NCI-H2107 (cell line): ENCODE results near the gene LCMT2.

ENCODE experiments used
- DNase-seq: peaks from one replicate; lab custom pipeline; 2025; lab: John Stamatoyannopoulos, UW

Gene LCMT2, protein sequence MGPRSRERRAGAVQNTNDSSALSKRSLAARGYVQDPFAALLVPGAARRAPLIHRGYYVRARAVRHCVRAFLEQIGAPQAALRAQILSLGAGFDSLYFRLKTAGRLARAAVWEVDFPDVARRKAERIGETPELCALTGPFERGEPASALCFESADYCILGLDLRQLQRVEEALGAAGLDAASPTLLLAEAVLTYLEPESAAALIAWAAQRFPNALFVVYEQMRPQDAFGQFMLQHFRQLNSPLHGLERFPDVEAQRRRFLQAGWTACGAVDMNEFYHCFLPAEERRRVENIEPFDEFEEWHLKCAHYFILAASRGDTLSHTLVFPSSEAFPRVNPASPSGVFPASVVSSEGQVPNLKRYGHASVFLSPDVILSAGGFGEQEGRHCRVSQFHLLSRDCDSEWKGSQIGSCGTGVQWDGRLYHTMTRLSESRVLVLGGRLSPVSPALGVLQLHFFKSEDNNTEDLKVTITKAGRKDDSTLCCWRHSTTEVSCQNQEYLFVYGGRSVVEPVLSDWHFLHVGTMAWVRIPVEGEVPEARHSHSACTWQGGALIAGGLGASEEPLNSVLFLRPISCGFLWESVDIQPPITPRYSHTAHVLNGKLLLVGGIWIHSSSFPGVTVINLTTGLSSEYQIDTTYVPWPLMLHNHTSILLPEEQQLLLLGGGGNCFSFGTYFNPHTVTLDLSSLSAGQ

DNA sequence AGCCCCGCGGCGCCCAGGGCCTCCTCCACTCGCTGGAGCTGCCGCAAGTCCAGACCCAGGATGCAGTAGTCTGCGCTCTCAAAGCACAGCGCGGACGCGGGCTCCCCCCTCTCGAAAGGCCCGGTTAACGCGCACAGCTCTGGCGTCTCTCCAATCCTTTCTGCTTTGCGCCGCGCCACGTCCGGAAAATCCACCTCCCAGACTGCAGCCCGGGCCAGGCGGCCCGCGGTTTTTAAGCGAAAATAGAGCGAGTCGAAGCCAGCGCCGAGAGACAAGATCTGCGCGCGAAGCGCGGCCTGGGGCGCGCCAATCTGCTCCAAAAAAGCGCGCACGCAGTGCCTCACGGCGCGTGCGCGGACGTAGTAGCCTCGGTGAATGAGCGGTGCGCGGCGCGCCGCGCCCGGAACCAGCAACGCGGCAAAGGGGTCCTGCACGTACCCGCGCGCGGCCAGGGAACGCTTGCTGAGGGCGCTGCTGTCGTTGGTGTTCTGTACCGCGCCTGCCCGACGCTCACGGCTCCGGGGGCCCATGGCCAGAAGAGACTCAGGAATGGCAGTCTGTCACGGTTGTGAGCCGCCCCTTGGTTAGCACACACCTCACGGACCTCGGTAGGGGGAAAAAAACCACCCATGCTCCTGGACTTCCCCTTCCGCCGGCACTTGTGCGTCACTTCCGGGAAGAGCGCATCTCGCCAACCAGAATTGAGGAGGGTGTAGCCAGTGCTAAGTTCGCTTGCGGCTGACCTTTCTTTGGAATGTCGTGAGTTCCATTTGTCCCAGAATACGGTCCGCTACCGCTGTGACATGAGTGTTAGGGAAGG lies at the start of gene LCMT2:
Gene LCMT2 (minus strand): TSS at position 614 of the 820 bp plus-strand sequence. CDS start 84 bp downstream, at position 530.
- peak; percentile 60 for DNase-seq

DNA sequence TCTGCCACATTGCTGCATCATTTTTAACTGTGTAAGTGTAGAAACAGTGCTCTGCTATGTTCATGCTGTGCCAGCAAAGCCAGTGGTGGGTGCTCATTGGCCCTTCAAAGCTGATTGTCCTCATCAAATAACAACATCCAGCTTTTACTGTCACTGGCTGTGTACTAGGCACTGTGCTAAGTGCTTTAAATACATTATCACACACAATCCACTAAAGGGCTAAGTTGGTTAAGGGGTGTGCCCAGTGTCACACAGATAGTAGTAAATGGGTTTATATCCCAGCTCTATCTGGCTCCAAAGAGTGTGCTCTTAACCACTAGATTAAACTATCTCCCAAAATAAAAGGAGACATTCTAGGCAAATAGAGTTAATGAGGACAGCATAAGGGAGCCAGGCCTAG lies 48.2 kb upstream of the LCMT2 start:
- no peak for DNase-seq

DNA sequence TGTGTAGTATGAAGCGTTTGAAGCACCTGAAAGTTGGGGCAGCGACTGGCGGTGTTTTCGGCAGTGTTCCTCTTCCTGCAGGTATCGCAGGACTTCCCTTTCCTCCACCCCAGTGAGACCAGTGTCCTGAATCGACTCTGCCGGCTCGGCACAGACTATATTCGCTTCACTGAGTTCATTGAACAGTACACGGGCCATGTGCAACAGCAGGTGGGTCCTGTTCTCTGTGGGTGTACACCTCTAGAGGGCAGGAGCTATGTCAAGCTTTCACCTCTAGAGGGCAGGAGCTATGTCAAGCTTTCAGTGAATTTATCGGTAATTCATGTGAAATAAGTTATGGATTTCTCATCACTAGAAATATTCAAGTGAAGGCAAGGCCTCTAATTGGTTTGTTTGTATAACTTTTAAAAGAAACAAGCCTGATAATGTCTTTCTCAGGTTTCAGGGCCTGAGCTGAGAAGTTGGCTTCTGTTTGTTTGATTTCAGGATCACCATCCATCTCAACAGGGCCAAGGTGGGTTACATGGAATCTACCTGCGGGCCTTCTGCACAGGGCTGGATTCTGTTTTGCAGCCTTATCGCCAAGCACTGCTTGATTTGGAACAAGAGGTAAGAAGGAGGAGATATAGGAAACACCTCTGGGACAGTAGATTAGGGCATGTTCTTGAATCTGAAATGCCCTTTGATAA lies 45.8 kb upstream of the LCMT2 start:
- no peak for DNase-seq

- peak; percentile 23 for DNase-seq
Measured at GRCh38 chr15:43370975-43371974, 40.9 kb upstream of the LCMT2 start, which contains the start of the genes TUBGCP4 and ZSCAN29. TUBGCP4 (plus strand) TSS chr15:43371101; CDS start chr15:43371355, 254 bp downstream. ZSCAN29 (minus strand) TSS chr15:43371043; CDS start chr15:43369913, 1,130 bp downstream.

- DNase-seq = no peak
Measured at GRCh38 chr15:43370310-43370974, 40.1 kb upstream of the LCMT2 start.

GRCh38 chr15:43361313-43361903 lies 31.0 kb upstream of the LCMT2 start:
- no peak for DNase-seq

DNA sequence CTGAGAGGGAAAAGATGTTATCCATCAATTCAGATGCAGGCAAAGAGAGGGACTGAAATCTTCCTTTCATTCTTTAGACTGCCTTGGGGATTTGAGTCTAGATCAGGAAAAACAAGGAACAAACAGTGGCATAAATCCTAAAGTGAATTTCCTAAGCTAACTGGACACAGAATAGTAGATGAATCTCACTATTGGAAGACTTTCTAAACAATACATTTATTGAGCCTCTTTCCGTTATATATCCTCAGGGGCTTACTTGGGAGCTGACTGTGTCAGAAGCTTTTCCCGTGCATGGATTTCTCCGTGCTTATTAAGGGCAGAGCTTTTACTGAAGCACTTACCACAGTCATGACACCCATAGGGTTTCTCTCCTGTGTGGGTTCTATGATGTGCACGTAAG lies 30.4 kb upstream of the LCMT2 start:
- no peak for DNase-seq

GRCh38 chr15:43352693-43353382 lies 22.5 kb upstream of the LCMT2 start:
- DNase-seq = no peak

GRCh38 chr15:43347114-43347513 lies 16.7 kb upstream of the LCMT2 start:
- DNase-seq = no peak

- DNase-seq = no peak
Measured at GRCh38 chr15:43346305-43346704, 15.9 kb upstream of the LCMT2 start.

GRCh38 chr15:43330780-43331087 lies 361 bp upstream of the LCMT2 start:
- DNase-seq = no peak

- DNase-seq = no peak
Measured at GRCh38 chr15:43329217-43329959, 985 bp downstream of the LCMT2 start.

DNA sequence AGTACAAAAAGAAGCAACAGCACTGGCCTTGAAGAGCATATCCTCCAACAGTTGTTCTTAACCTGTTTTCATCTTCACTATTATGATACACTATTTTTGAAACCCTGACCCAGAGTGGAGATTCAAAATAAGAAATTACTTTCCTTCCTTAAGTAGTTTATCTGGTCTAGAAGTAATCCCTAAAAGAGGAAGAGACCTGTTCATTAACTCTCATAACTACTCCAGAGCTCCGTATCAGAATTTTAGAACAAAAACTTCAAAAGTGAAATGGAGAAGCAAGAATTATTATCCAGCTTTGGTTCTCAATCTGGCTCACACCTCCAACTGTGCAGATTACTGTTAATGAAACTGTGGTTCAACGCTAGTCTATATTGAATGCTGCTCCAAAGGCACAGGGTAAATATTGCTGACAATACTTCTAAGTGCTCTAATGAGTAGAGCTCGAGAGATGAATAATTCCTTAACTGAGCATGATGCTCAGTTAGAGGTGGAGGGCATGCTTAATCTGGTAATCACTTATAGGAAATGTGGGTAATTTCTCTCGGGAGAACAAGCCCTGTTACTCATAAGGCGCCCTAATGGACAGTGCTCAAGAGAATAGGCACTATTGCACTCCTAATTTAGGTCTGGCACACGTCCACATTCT lies 5.2 kb downstream of the LCMT2 start:
- no peak for DNase-seq

DNA sequence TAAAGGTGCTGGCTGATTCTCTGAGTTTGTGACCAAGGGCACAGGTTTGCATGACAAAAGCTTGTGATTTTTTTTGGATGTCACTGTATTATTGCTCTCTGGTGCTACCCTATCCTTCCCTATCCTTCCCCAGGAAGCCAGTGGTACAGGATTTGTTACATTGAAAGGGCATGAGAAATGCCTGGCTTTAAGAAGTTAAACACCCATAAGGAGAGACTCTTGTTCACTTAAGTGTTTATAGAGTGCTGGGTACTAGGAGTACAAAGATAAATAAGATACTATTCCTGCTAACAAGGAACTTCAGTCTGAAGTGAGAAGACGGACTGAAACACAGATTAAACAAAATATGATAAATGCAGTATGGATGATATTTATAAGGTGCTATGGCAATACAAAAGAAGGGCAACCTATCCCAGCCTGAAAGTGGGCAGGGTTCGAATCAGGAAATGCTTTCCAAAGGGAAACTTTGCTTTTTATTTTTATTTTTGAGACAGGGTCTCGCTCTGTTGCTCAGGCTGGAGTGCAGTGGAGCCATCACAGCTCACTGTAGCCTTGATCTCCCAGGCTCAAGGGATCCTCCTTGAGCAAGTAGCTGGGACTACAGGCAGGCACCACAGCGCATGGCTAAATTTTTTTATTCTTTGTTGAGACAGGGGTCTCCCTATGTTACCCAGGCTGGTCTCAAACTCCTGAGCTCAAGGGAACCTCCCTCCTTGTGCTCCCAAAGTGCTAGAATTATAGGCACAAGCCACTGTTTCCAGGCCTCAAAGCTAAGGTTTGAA lies 11.2 kb downstream of the LCMT2 start:
- DNase-seq = no peak

DNA sequence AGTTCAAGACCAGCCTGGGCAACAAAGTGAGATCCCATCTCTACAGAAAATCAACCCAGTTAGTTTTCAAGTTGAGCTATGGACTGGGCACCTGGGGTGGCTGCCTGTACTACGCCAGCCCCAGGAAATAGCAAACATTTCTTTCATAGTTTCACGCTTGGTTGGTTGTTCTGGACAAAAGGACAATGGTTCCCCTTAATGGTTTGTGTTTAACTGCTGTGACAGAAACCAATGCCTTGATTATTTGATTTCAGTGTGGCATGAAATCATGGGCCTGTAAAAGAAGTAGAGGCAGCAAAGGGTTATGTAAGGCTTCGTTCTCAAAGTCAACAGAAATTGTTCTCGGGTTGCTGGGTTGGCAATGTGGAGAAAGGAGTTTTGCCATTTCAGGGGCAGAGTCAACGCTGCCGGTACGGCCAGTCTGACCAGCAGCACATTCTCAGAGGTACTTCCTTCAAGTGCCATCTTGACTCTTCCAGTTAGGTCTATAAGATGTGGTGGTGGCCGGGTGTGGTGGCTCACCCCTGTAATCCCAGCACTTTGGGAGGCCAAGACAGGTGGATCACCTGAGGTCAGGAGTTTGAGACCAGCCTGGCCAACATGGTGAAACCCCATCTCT lies 12.7 kb downstream of the LCMT2 start:
- DNase-seq = no peak

GRCh38 chr15:43316971-43317346 lies 13.4 kb downstream of the LCMT2 start:
- no peak for DNase-seq
